Measurements from ENCODE around the gene IRX4.

IRX4 gene

DNA sequence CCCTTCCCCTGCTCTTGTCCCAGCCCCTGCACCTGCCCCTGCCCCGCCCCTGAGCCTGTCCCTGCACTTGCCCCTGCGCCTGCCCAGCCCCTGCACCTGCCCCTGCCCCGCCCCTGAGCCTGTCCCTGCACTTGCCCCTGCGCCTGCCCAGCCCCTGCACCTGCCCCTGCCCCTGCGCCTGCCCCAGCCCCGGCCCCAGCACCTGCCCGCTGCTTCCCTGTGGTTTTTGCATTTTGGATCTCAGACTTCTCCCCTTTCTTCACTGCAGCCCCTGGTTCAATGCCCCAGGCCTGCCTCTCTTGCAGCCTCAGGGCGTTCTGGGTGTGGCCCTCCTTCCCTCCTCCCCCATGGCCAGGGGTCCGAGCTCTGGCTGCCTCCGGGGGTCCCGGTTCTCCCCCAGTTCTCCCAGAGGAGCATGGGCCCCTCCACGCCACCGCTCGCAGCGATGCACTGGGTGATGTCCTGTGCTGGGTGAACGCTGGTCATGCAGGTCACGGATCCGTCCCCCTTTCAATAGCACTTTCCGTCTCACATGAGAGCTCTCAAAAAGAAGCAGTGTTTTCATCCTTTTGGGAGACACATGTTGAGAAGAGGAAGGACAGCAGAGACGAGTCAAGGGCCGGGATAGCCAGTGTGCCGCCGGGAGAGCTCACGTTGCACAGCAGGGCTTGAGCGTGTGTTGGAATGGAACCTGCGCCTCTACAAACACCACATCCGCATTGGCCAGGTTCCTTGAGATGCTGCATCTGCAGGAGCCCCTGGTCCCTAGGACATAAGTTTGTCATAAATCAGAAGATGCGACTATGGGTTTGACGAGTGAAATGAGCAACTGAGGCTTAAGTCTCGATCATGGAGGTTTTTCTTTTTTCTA lies 44.0 kb upstream of the IRX4 start:
- in situ Hi-C loops (cut with MboI; ENCODE audit: low pct_unique_long_range_greater_than_20kb, low sequenced_read_pairs, unreplicated experiment): no loop called here
- TF ChIP-seq, protein P1, sequence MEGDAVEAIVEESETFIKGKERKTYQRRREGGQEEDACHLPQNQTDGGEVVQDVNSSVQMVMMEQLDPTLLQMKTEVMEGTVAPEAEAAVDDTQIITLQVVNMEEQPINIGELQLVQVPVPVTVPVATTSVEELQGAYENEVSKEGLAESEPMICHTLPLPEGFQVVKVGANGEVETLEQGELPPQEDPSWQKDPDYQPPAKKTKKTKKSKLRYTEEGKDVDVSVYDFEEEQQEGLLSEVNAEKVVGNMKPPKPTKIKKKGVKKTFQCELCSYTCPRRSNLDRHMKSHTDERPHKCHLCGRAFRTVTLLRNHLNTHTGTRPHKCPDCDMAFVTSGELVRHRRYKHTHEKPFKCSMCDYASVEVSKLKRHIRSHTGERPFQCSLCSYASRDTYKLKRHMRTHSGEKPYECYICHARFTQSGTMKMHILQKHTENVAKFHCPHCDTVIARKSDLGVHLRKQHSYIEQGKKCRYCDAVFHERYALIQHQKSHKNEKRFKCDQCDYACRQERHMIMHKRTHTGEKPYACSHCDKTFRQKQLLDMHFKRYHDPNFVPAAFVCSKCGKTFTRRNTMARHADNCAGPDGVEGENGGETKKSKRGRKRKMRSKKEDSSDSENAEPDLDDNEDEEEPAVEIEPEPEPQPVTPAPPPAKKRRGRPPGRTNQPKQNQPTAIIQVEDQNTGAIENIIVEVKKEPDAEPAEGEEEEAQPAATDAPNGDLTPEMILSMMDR (IDR thresholded peaks at IDR 0.05; ENCODE audit: extremely low read depth, insufficient read depth, missing control alignments): no peak
- no peak for DNase-seq (ENCODE audit: low spot score)

GRCh38 chr5:1926071-1926440 lies 43.3 kb upstream of the IRX4 start:
- no peak for DNase-seq (ENCODE audit: low spot score)
- in situ Hi-C loops (cut with MboI; ENCODE audit: low pct_unique_long_range_greater_than_20kb, low sequenced_read_pairs, unreplicated experiment): no loop called here

GRCh38 chr5:1925111-1926070 lies 42.7 kb upstream of the IRX4 start:
- TF ChIP-seq, protein P1 (IDR thresholded peaks at IDR 0.05; ENCODE audit: extremely low read depth, insufficient read depth, missing control alignments): no peak
- in situ Hi-C loops (cut with MboI; ENCODE audit: low pct_unique_long_range_greater_than_20kb, low sequenced_read_pairs, unreplicated experiment): no loop called here
- DNase-seq (ENCODE audit: low spot score): no peak

More at GRCh38 chr5:1926071-1926440, 43.3 kb upstream of the IRX4 start:
- TF ChIP-seq, protein P1 (IDR thresholded peaks at IDR 0.05; ENCODE audit: extremely low read depth, insufficient read depth, missing control alignments): no peak

DNA sequence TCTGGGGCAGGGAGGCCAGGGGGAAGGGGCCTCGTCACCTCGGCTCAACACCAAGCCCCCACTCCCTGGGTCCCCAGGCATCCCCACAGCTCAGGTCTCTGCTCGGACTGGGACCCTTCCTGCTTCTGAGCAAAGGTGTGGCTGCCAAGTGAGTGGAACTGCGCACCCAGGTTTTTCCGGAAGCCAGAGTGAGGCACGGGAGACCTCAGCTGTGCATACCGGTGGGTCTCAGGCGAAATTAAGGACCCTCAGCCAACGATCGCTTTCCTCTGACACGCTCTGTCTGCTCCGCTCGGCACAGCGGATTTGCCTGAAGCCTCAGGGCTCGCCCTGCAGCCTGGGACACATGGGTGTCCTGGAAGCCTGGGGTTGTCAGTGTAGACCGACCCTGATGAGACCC lies 41.0 kb upstream of the IRX4 start:
- no peak for DNase-seq (ENCODE audit: low spot score)
- in situ Hi-C loops (cut with MboI; ENCODE audit: low pct_unique_long_range_greater_than_20kb, low sequenced_read_pairs, unreplicated experiment): no loop called here
- TF ChIP-seq, protein P1 (IDR thresholded peaks at IDR 0.05; ENCODE audit: extremely low read depth, insufficient read depth, missing control alignments): no peak

- in situ Hi-C loops (cut with MboI; ENCODE audit: low pct_unique_long_range_greater_than_20kb, low sequenced_read_pairs, unreplicated experiment): no loop called here
- DNase-seq (ENCODE audit: low spot score): no peak
- TF ChIP-seq, protein P1 (IDR thresholded peaks at IDR 0.05; ENCODE audit: extremely low read depth, insufficient read depth, missing control alignments): no peak
Observed at GRCh38 chr5:1923341-1923740, 40.6 kb upstream of the IRX4 start.

DNA sequence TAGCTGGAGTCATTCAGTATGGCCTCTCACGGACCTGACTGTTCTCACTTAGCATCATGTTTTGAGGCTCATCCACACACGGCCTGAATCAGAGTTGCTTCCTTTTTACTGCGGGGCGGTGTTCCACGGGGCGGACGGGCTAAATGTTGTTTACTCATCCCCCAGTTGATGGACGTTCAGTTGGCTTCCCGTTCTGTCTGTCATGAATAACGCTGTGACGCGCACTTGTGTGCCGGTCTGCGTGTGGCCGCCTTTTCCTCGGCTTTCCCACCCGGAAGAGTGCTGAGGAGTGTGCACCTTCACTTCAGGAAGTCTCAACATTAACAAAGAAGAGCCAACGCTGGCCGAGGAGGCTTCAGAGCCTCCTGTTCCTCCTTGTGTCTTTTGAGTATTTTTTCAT lies 39.0 kb upstream of the IRX4 start:
- no peak for DNase-seq (ENCODE audit: low spot score)
- in situ Hi-C loops (cut with MboI; ENCODE audit: low pct_unique_long_range_greater_than_20kb, low sequenced_read_pairs, unreplicated experiment): no loop called here
- TF ChIP-seq, protein P1 (IDR thresholded peaks at IDR 0.05; ENCODE audit: extremely low read depth, insufficient read depth, missing control alignments): no peak
